Measurements from ENCODE around the gene ABCC2.

DNA sequence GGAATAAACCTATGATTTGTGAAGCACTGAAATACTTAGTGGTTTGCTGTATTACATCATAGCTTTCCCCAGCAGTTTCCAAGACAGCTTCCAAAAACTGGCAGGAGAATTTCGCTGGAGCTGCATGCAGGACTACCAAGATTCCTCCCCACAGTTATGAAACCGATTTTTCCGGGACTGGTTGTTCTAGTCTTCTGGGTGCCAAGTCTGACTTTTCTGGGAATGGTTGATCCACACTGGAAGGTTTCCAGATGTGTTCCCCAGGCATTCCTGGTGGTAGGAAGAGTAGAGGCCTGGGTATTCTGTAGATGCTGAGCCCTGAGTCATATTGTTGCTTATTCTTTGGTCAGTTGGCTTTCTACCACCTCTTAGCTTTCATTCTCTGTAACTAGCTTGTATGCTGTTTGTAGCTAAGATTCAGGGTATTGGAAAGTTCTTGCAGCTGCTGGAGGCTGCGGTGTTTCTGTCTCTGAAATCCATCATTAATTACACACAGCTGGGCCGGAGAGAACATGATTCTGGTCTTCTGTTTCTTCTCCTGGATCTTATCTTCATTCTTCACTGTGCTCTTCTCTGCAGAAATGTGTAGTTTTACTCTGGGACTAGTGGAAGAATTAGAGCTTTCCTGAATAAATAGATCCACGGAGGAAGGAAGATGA, 6.3 kb downstream of the ABCC2 start:
- TF ChIP-seq CTCF (IDR thresholded peaks at IDR 0.05) (no peak), POLR2A (IDR thresholded peaks at IDR 0.05) (no peak)
